Body of pancreas (tissue), 4 donors: ENCODE results near the gene CCL13.

ENCODE experiments used
- POLR2A ChIP-seq, 3 donors: fragments of 450-650 bp; IDR thresholded peaks; one replicate each; pipeline ENCODE4 v1.6.1; 2016; ENCODE audit warnings: antibody characterized with exemption in 3 of 3, mild to moderate bottlenecking in 2 of 3
- TF ChIP-seq, protein P1 (sequence below), 7 experiments: fragments of 450-650 bp in 4 of 7; fragments of 200-600 bp in 3 of 7; sonication (generic) in 3 of 7; IDR thresholded peaks; one replicate each; pipeline ENCODE4 v1.5.1; 2016 to 2019; ENCODE audit warnings: antibody characterized with exemption in 7 of 7

GRCh38 chr17:34352191-34352590 lies 4.1 kb upstream of the CCL13 start:
- TF ChIP-seq, protein P1, sequence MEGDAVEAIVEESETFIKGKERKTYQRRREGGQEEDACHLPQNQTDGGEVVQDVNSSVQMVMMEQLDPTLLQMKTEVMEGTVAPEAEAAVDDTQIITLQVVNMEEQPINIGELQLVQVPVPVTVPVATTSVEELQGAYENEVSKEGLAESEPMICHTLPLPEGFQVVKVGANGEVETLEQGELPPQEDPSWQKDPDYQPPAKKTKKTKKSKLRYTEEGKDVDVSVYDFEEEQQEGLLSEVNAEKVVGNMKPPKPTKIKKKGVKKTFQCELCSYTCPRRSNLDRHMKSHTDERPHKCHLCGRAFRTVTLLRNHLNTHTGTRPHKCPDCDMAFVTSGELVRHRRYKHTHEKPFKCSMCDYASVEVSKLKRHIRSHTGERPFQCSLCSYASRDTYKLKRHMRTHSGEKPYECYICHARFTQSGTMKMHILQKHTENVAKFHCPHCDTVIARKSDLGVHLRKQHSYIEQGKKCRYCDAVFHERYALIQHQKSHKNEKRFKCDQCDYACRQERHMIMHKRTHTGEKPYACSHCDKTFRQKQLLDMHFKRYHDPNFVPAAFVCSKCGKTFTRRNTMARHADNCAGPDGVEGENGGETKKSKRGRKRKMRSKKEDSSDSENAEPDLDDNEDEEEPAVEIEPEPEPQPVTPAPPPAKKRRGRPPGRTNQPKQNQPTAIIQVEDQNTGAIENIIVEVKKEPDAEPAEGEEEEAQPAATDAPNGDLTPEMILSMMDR (IDR thresholded peaks at IDR 0.05) = no peak
- no peak for TF ChIP-seq POLR2A (IDR thresholded peaks at IDR 0.05)
